ENCODE measurements around the gene ETFDH.

DNA sequence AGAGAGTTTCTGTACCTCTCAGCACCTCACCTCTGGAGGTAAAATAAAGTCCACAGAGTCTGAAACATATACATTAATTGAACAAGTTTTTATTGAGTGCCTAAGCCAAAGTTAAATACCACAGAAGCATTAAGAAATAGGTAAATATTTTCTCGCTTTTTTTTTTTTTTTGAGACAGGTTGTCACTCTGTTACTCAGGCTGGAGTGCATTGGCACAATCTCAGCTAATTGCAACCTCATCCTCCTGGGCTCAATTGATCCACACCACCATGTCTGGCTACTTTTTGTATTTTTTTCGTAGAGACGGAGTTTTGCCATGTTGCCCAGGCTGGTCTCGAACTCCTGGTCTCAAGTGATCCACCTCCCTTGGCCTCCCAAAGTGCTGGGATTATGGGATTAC, 86.6 kb downstream of the ETFDH start:
- TF ChIP-seq, protein P1, sequence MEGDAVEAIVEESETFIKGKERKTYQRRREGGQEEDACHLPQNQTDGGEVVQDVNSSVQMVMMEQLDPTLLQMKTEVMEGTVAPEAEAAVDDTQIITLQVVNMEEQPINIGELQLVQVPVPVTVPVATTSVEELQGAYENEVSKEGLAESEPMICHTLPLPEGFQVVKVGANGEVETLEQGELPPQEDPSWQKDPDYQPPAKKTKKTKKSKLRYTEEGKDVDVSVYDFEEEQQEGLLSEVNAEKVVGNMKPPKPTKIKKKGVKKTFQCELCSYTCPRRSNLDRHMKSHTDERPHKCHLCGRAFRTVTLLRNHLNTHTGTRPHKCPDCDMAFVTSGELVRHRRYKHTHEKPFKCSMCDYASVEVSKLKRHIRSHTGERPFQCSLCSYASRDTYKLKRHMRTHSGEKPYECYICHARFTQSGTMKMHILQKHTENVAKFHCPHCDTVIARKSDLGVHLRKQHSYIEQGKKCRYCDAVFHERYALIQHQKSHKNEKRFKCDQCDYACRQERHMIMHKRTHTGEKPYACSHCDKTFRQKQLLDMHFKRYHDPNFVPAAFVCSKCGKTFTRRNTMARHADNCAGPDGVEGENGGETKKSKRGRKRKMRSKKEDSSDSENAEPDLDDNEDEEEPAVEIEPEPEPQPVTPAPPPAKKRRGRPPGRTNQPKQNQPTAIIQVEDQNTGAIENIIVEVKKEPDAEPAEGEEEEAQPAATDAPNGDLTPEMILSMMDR (conservative IDR thresholded peaks at IDR 0.05 in 1 of 2, IDR thresholded peaks at IDR 0.05 in 1 of 2; ENCODE audit: low read depth in 1 of 2, low read length in 2 of 2) = no peak
- TF ChIP-seq EZH2 (IDR thresholded peaks at IDR 0.05; ENCODE audit: low read length, missing control alignments) = no peak

Data from fibroblast of lung (primary cell).